ENCODE results near the gene KCNH8.
"Not testable (repeated sequence)": the region's sequence is repeated elsewhere in the genome, so short reads cannot be mapped to it uniquely, and the experiment has no call there.

Gene KCNH8

GRCh38 chr3:19147905-19148767 lies at the start of gene KCNH8:
Gene KCNH8, plus strand, starts transcription at chr3:19148510. Its CDS starts 210 bp downstream, at chr3:19148720.
- DNase-seq (ENCODE audit: low read depth in 2 of 2), result no peak

GRCh38 chr3:19102654-19103290 lies 45.5 kb upstream of the KCNH8 start:
- DNase-seq (ENCODE audit: low read depth in 2 of 2), result not testable (repeated sequence)

GRCh38 chr3:19103510-19103909 lies 44.8 kb upstream of the KCNH8 start:
- DNase-seq (ENCODE audit: low read depth in 2 of 2), result no peak

GRCh38 chr3:19104459-19104858 lies 43.9 kb upstream of the KCNH8 start:
- no peak for DNase-seq (ENCODE audit: low read depth in 2 of 2)

- no peak for DNase-seq (ENCODE audit: low read depth in 2 of 2)
These were observed 42.5 kb upstream of the KCNH8 start for GRCh38 chr3:19105826-19106225.

- DNase-seq (ENCODE audit: low read depth in 2 of 2), result no peak
These were observed 42.0 kb upstream of the KCNH8 start for GRCh38 chr3:19106307-19106706.

GRCh38 chr3:19107719-19108118 lies 40.6 kb upstream of the KCNH8 start:
- DNase-seq (ENCODE audit: low read depth in 2 of 2), result no peak

GRCh38 chr3:19110335-19110895 lies 37.9 kb upstream of the KCNH8 start:
- DNase-seq (ENCODE audit: low read depth in 2 of 2), result no peak

GRCh38 chr3:19114461-19114860 lies 33.8 kb upstream of the KCNH8 start:
- no peak for DNase-seq (ENCODE audit: low read depth in 2 of 2)

- no peak for DNase-seq (ENCODE audit: low read depth in 2 of 2)
These were observed 32.1 kb upstream of the KCNH8 start for GRCh38 chr3:19116239-19116638.

GRCh38 chr3:19124752-19125151 lies 23.6 kb upstream of the KCNH8 start:
- no peak for DNase-seq (ENCODE audit: low read depth in 2 of 2)

- no peak for DNase-seq (ENCODE audit: low read depth in 2 of 2)
These were observed 8.4 kb upstream of the KCNH8 start for GRCh38 chr3:19139863-19140262.

- DNase-seq (ENCODE audit: low read depth in 2 of 2), result peak; percentile 29 to 48
These were observed 1.3 kb upstream of the KCNH8 start for GRCh38 chr3:19146685-19147650.

GRCh38 chr3:19148768-19149091 lies 420 bp downstream of the KCNH8 start:
- DNase-seq (ENCODE audit: low read depth in 2 of 2), result no peak

- no peak for DNase-seq (ENCODE audit: low read depth in 2 of 2)
These were observed 1.1 kb downstream of the KCNH8 start for GRCh38 chr3:19149368-19149767.

GRCh38 chr3:19151171-19151570 lies 2.9 kb downstream of the KCNH8 start:
- DNase-seq (ENCODE audit: low read depth in 2 of 2), result no peak

GRCh38 chr3:19154693-19155250 lies 6.5 kb downstream of the KCNH8 start:
- no peak for DNase-seq (ENCODE audit: low read depth in 2 of 2)

- DNase-seq (ENCODE audit: low read depth in 2 of 2), result no peak
These were observed 7.1 kb downstream of the KCNH8 start for GRCh38 chr3:19155375-19155774.

GRCh38 chr3:19159966-19160635 lies 11.8 kb downstream of the KCNH8 start:
- no peak for DNase-seq (ENCODE audit: low read depth in 2 of 2)

- no peak for DNase-seq (ENCODE audit: low read depth in 2 of 2)
These were observed 17.3 kb downstream of the KCNH8 start for GRCh38 chr3:19165654-19166053.

- DNase-seq (ENCODE audit: low read depth in 2 of 2), result no peak
These were observed 23.5 kb downstream of the KCNH8 start for GRCh38 chr3:19171794-19172193.

All from stimulated activated CD8-positive, alpha-beta memory T cell treated with anti-CD3 and anti-CD28 coated beads, Interleukin-15, amount 100 ng/mL, for 4 hours (primary cell).